Hepatocyte (in vitro differentiated cells): ENCODE measurements around the gene SLFN12.
"Not testable (repeated sequence)": the region's sequence is repeated elsewhere in the genome, so short reads cannot be mapped to it uniquely, and the experiment has no call there.

Experiments used
- EZH2 ChIP-seq: fragments of 200-600 bp; sonication (generic); IDR thresholded peaks from 2 replicates; pipeline ENCODE4 v1.6.1; 2016; ENCODE audit warnings: antibody characterized with exemption, mild to moderate bottlenecking, borderline replicate concordance
- TF ChIP-seq, protein P1 (sequence below): fragments of 200-600 bp; sonication (generic); IDR thresholded peaks from 2 replicates; pipeline ENCODE4 v1.5.1; 2016; ENCODE audit warnings: antibody characterized with exemption, mild to moderate bottlenecking; ENCODE audit not compliant: poor library complexity

DNA sequence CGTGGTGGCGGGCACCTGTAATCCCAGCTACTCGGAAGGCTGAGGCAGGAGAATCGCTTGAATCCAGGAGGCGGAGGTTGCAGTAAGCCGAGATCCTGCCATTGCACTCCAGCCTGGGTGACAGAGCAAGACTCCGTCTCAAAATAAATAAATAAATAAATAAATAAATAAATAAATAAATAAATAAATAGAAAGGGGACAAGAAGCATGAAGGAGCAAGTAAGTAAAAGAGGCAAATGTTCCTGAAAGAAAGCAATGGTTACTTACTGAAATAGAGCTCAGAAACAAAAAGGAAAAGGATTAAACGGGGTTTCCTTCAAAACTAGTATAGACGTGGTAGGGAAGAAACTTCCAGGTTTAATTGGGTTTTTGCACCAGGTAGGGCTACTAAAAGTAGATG lies 11.2 kb downstream of the SLFN12 start:
- TF ChIP-seq, protein P1, sequence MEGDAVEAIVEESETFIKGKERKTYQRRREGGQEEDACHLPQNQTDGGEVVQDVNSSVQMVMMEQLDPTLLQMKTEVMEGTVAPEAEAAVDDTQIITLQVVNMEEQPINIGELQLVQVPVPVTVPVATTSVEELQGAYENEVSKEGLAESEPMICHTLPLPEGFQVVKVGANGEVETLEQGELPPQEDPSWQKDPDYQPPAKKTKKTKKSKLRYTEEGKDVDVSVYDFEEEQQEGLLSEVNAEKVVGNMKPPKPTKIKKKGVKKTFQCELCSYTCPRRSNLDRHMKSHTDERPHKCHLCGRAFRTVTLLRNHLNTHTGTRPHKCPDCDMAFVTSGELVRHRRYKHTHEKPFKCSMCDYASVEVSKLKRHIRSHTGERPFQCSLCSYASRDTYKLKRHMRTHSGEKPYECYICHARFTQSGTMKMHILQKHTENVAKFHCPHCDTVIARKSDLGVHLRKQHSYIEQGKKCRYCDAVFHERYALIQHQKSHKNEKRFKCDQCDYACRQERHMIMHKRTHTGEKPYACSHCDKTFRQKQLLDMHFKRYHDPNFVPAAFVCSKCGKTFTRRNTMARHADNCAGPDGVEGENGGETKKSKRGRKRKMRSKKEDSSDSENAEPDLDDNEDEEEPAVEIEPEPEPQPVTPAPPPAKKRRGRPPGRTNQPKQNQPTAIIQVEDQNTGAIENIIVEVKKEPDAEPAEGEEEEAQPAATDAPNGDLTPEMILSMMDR: not testable (repeated sequence)
- TF ChIP-seq EZH2: not testable (repeated sequence)
